HG03045 (cell line): ENCODE results near the gene HMGB1.

Experiments
- ATAC-seq: cut with Tn5 transposase; IDR thresholded peaks from one replicate; pipeline ENCODE4 v1.9.1; 2021; ENCODE audit warnings: mild to moderate bottlenecking, moderate library complexity; ENCODE audit not compliant: unreplicated experiment

Gene HMGB1

GRCh38 chr13:30406779-30407416, 58.8 kb downstream of the HMGB1 start:
- ATAC-seq = no peak
